Esophagus muscularis mucosa (tissue), 4 donors: ENCODE measurements around the gene CTNNA2. TPM values are rescaled to one million over a fixed set of nuclear protein-coding genes. Genes with fewer than 3 reads are reported as not detected.
A peak's percentile ranks its signal among the peaks of the same experiment; 100 is the strongest.

Source experiments
- DNase-seq: peaks from one replicate; pipeline ENCODE4 v3.0.0-alpha.2; 2017; ENCODE audit errors: extremely low spot score
- H3K27ac ChIP-seq, 4 donors: fragments of 200-600 bp; sonication (generic); replicated peaks in 1 of 4; 1 replicate in 3 of 4; 2 replicates in 1 of 4; pipeline ENCODE4 v1.5.1; 2016 to 2019; ENCODE audit warnings: mild to moderate bottlenecking in 1 of 4
- H3K27me3 ChIP-seq, 4 donors: fragments of 200-600 bp; sonication (generic); one replicate each; pipeline versions ENCODE4 v1.5.1 to v1.6.0; 2016 to 2019
- H3K36me3 ChIP-seq, 4 donors: fragments of 200-600 bp; sonication (generic); one replicate each; pipeline ENCODE4 v1.5.1; 2016 to 2019
- H3K4me1 ChIP-seq, 4 donors: fragments of 200-600 bp; sonication (generic); one replicate each; pipeline ENCODE4 v1.5.1; 2016 to 2019
- H3K4me3 ChIP-seq, 4 donors: fragments of 200-600 bp; sonication (generic); 1 replicate in 2 of 4; 2 replicates in 2 of 4; pipeline ENCODE4 v1.5.1; 2016 to 2019; ENCODE audit warnings: mild to moderate bottlenecking in 4 of 4, moderate library complexity in 1 of 4
- H3K9me3 ChIP-seq, 4 donors: fragments of 200-600 bp; sonication (generic); 1 replicate in 3 of 4; 2 replicates in 1 of 4; pipeline ENCODE4 v1.5.1; 2016 to 2019
- EP300 ChIP-seq: sonication (generic); formaldehyde crosslinking; IDR thresholded peaks from one replicate; pipeline ENCODE4 v1.6.1; 2017; ENCODE audit warnings: antibody characterized with exemption
- POLR2A ChIP-seq: fragments of 450-650 bp; IDR thresholded peaks from one replicate; pipeline ENCODE4 v1.6.1; 2017; ENCODE audit warnings: antibody characterized with exemption, moderate library complexity, mild to moderate bottlenecking, low read depth
- POLR2AphosphoS5 ChIP-seq, 2 donors: sonication (generic); formaldehyde crosslinking; IDR thresholded peaks; one replicate each; pipeline ENCODE4 v1.6.1; 2017; ENCODE audit warnings: antibody characterized with exemption in 2 of 2
- WGBS: methylation state at CpG from one replicate; pipeline ENCODE4 v1.1.5; 2018; 5-methylcytosine and 5-hydroxymethylcytosine counted together
- intact Hi-C: fragments of 100-400 bp; cut with DNase I; formaldehyde crosslinking; loops from one replicate; pipeline ENCODE4 v1.15.1; 2023
- total RNA-seq, 4 donors: library from RNA; depleted of rRNA; stranded (reverse); fragments of >200 nt; gene quantifications; one replicate each; pipeline versions ENCODE4 v1.1.0 to v1.2.1, GENCODE V29; 2016
- TF ChIP-seq, protein P1 (sequence below), 3 experiments: fragments of 200-600 bp in 2 of 3; fragments of 450-650 bp in 1 of 3; sonication (generic) in 2 of 3; IDR thresholded peaks; one replicate each; pipeline ENCODE4 v1.5.1; 2017 to 2019; ENCODE audit warnings: antibody characterized with exemption in 3 of 3, mild to moderate bottlenecking in 2 of 3, moderate library complexity in 1 of 3

The CTNNA2 gene
- total RNA-seq, 4 donors from 2014 or later, result 0.42 to 2.5 (median 1.1) TPM

DNA sequence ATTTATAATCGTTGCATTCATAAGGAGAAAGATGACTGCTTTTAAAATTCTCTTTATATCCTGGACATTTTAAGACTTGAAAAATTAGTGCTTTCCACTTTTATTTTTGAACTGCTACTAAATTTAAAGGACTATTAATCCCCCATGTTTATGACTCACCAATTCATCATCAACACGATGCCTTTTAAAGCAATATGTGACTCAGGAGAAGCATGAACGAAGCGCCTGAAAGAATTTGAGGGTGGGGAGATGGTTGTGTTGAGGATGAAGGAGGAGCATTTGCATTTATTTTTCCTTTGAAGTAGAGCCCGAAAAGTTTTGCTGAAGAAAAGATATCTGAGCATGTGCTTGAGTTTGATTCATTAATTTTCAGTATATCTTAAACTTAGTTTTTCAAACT is 983.9 kb downstream of the CTNNA2 start:
- Histone ChIP-seq H3K4me3 (no peak overlapping the region), H3K27ac (no peak overlapping the region), H3K27me3 (no peaks in the 10 kb centered on the region), H3K4me1 (peaks cover 0 to 12% (median 2%) of the 10 kb centered on the region in 4 donors), H3K36me3 (no peaks in the 10 kb centered on the region), H3K9me3 (no peaks in the 10 kb centered on the region)
- no peak for DNase-seq
- WGBS, result 30% methylated on average over 5 of the region's 5 CpGs
- intact Hi-C loops, result no loop called here
- TF ChIP-seq, protein P1, sequence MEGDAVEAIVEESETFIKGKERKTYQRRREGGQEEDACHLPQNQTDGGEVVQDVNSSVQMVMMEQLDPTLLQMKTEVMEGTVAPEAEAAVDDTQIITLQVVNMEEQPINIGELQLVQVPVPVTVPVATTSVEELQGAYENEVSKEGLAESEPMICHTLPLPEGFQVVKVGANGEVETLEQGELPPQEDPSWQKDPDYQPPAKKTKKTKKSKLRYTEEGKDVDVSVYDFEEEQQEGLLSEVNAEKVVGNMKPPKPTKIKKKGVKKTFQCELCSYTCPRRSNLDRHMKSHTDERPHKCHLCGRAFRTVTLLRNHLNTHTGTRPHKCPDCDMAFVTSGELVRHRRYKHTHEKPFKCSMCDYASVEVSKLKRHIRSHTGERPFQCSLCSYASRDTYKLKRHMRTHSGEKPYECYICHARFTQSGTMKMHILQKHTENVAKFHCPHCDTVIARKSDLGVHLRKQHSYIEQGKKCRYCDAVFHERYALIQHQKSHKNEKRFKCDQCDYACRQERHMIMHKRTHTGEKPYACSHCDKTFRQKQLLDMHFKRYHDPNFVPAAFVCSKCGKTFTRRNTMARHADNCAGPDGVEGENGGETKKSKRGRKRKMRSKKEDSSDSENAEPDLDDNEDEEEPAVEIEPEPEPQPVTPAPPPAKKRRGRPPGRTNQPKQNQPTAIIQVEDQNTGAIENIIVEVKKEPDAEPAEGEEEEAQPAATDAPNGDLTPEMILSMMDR (IDR thresholded peaks at IDR 0.05), result no peak
- no peak for TF ChIP-seq EP300
- TF ChIP-seq POLR2AphosphoS5 (IDR thresholded peaks at IDR 0.05), result no peak
- TF ChIP-seq POLR2A, result no peak

- DNase-seq, result no peak
- Histone ChIP-seq H3K4me1 (peaks cover 0 to 12% (median 2%) of the 10 kb centered on the region in 4 donors), H3K27me3 (no peaks in the 10 kb centered on the region), H3K9me3 (no peaks in the 10 kb centered on the region), H3K4me3 (no peak overlapping the region), H3K36me3 (no peaks in the 10 kb centered on the region), H3K27ac (no peak overlapping the region)
- intact Hi-C loops, result no loop called here
- TF ChIP-seq, protein P1 (IDR thresholded peaks at IDR 0.05), result peak in 2 of 3 experiments; percentile 17 to 36
- no peak for TF ChIP-seq POLR2A
- WGBS, result 36% methylated on average over 2 of the region's 2 CpGs
Measured at GRCh38 chr2:80499095-80499494, 986.2 kb downstream of the CTNNA2 start.

DNA sequence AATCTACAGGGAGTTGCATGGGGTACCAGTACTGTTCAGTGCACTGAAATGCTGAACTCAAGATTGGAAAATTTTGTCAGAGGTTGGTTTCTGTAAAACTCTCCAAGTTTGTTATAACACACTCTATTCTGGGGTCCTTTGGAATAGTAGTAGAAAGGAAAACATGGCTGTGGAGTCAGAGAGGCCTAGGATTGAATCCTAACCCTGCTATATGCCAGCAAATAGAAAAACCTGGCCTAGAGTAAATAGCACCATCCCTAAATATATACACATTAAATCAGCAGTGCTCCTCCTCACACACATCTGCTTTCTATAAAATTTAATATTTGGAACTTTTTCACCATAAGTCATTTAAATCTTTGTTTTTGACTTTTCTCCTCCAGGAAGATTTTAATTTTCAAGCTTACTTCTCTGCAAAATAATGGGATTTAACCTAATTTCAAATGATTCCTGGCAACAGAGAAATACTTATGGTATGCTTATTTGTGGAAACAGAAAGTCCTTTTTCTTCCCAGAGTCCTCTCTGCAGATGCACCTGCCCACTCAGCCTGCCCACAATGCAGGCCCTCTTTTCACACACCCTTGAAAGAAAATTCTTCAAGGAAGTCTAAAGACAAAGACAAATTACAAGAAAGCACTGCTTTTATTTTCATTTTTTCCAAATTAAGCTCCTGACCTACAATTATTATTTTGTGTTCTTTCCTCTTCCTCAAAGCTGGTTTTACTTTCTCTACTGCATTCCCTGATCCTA is 989.2 kb downstream of the CTNNA2 start:
- DNase-seq, result no peak
- intact Hi-C loops, result loop anchor here (10.0 kb wide), 1 partner anchor 177 kb away; no protein-coding TSS in a partner anchor
- Histone ChIP-seq H3K4me3 (no peak overlapping the region), H3K4me1 (peaks cover 0 to 2% (median 0%) of the 10 kb centered on the region in 4 donors), H3K36me3 (no peaks in the 10 kb centered on the region), H3K9me3 (no peaks in the 10 kb centered on the region), H3K27ac (no peak overlapping the region), H3K27me3 (no peaks in the 10 kb centered on the region)
- TF ChIP-seq, protein P1 (IDR thresholded peaks at IDR 0.05), result no peak
- TF ChIP-seq POLR2AphosphoS5 (IDR thresholded peaks at IDR 0.05) (no peak), EP300 (no peak), POLR2A (no peak)

DNA sequence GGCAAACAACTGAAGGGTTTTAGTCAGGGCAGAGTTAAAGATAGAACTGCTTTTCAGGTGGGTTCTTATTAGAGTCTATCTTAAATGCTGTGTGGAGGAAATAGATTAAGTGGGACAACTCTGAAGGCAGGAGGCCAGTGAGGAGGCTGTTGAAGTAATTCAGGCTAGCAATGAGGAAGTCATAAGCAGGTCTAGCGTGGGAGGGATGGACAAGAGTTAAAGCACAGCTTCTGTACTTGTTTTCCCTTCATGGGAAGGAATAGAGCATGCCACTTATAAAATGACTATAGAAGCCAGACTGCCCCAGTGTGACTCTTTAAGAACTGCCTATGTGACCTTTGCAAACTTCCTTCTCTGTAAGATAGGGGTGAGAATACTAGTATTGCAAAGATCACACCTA is 993.7 kb downstream of the CTNNA2 start:
- no peak for DNase-seq
- TF ChIP-seq POLR2AphosphoS5 (IDR thresholded peaks at IDR 0.05), result no peak
- no peak for TF ChIP-seq POLR2A
- no peak for TF ChIP-seq EP300
- TF ChIP-seq, protein P1 (IDR thresholded peaks at IDR 0.05), result no peak
- no peak overlapping the region for H3K4me3 ChIP-seq
- H3K27ac ChIP-seq, result no peak overlapping the region
- no peaks in the 10 kb centered on the region for H3K36me3 ChIP-seq
- intact Hi-C loops, result loop anchor here (10.0 kb wide), 1 partner anchor 182 kb away; no protein-coding TSS in a partner anchor
- no peaks in the 10 kb centered on the region for H3K27me3 ChIP-seq
- 76% methylated on average over 1 of the region's 1 CpG for WGBS
- H3K4me1 ChIP-seq, result no peaks in the 10 kb centered on the region
- H3K9me3 ChIP-seq, result no peaks in the 10 kb centered on the region

DNA sequence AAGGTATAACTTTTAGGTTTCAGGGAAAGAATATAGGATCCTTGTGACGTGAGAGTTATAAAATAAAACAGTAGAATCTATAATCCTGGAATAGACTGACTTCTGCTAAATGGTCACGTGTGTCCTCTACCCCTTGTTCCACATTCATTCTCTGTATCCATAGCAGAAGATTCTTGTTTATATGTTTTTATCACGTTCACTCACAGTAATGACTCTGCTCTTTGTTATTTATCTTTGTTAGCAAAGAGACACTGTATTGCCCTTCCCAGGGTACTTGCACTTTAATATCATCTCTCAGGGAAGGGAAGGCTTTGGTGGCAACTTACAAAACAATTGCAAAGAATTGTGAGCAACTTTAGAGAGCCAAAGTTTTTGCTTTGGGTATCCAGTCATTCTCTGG is 997.9 kb downstream of the CTNNA2 start:
- DNase-seq, result no peak
- Histone ChIP-seq H3K4me3 (no peak overlapping the region), H3K27ac (no peak overlapping the region), H3K9me3 (no peaks in the 10 kb centered on the region), H3K4me1 (no peaks in the 10 kb centered on the region), H3K27me3 (no peaks in the 10 kb centered on the region), H3K36me3 (no peaks in the 10 kb centered on the region)
- intact Hi-C loops, result no loop called here
- WGBS, result 75% methylated on average over 3 of the region's 3 CpGs
- TF ChIP-seq, protein P1 (IDR thresholded peaks at IDR 0.05), result no peak
- no peak for TF ChIP-seq POLR2AphosphoS5 (IDR thresholded peaks at IDR 0.05)
- no peak for TF ChIP-seq POLR2A
- no peak for TF ChIP-seq EP300
